ENCODE results near the gene ADGRA3.

ADGRA3 gene

DNA sequence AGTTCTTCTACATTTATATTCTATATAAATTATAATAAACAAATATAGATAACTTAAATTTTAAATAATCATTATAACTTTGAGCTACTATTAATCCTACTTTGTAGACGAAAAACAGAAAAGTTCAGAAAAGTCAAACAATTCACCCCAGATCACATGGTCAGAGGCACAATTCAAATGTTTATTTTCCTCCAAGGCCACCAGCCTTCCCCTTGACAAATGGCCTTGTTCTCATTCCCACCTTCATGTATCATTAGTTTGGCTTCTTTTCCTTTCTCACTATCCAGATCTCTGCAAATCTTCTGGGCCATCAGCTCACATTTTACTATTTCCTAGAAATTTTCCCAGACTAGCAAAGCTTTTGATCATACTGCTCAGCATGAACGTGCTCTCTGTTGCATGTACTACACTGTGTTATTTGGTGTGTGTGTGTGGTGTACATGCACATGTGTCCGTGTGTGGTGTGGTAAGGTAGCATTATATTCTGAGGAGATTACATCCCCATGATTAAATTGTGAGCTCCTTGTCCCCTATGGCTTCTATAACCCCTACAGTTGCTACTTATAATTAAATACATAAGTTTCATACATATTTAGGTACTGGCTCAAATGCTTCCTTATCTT, 61.5 kb downstream of the ADGRA3 start:
- in situ Hi-C loops (cut with MboI; ENCODE audit: low sequenced_read_pairs): no loop called here

- in situ Hi-C loops (cut with MboI; ENCODE audit: low sequenced_read_pairs): no loop called here
Measured at GRCh38 chr4:22444813-22445212, 71.1 kb downstream of the ADGRA3 start.

GRCh38 chr4:22442956-22443355, 72.9 kb downstream of the ADGRA3 start:
- in situ Hi-C loops (cut with MboI; ENCODE audit: low sequenced_read_pairs): no loop called here

- in situ Hi-C loops (cut with MboI; ENCODE audit: low sequenced_read_pairs): no loop called here
Measured at GRCh38 chr4:22440999-22441398, 74.9 kb downstream of the ADGRA3 start.

- in situ Hi-C loops (cut with MboI; ENCODE audit: low sequenced_read_pairs): no loop called here
Measured at GRCh38 chr4:22439947-22440346, 75.9 kb downstream of the ADGRA3 start.

DNA sequence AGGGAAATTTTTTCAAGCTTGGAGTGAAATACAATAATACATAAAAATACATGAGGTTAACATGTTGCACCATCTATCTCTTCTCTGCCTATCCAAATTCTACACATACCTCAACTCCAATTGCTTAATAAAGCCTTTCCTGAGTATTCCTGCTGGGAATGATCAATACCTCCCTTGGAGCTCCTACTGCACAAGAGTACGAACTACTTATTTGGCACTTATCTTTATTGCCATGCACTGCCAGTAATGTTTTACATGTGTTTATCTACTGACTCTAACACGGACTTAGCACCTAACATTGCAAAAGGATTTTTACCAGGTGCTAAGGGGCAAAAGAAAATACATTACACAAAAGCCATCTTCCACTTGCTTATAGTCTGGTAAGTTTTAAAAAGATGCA, 80.2 kb downstream of the ADGRA3 start:
- in situ Hi-C loops (cut with MboI; ENCODE audit: low sequenced_read_pairs): no loop called here

DNA sequence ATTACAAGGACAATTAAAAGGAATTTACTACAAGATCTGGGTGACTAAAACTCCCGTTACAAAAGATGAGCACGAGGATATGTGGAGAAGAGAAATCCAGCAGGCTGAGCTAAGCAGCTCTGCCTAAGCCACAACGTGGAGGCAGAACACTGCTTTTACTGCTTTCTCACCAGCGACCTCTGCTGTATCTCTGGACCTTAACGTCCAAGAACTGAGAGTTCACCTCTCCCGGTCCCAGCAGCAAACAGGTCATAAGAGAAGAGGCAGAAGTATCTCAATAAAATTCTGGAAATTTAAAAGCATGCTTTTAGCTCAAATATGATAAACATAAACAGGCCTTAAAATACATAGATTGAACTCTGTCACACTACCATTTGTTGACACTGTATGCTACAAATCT, 81.0 kb downstream of the ADGRA3 start:
- in situ Hi-C loops (cut with MboI; ENCODE audit: low sequenced_read_pairs): no loop called here

DNA sequence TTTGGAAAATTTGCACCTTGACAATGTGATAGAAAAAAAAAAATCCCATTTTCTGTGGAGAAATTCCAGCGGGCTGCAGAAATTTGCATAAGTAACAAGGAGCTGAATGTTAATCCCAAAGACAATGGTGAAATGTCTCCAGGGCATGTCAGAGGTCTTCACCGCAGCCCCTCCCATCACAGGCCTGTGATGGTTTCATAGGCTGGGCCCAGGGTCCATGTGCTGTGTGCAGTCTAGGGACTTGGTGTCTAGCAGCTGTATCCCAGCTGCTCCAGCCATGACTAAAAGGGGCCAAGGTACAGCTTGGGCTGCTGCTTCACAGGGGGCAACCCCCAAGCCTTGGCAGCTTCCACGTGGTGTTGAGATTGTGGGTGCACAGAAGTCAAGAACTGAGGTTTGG, 85.2 kb downstream of the ADGRA3 start:
- in situ Hi-C loops (cut with MboI; ENCODE audit: low sequenced_read_pairs): no loop called here

- in situ Hi-C loops (cut with MboI; ENCODE audit: low sequenced_read_pairs): no loop called here
Measured at GRCh38 chr4:22428441-22428840, 87.4 kb downstream of the ADGRA3 start.

GRCh38 chr4:22427675-22428074, 88.2 kb downstream of the ADGRA3 start:
- in situ Hi-C loops (cut with MboI; ENCODE audit: low sequenced_read_pairs): no loop called here

DNA sequence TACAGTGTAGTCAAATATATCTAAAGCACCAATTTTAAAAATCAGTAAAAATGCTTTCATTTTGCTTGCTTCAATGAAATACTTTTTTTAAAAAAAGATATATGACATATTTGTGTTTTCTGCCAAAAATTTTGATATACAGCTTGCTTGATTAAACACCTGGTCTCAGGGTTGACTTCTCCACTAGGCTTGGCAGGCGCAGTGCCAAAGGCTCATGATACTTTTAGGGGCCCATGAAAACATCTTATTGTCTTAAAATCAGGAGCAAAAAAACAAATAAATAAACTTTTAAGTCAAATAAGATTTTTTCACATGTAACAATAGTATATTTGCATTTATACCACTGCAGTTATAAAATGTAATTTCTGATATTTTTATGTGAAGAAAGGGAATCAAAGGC, 95.6 kb downstream of the ADGRA3 start:
- in situ Hi-C loops (cut with MboI; ENCODE audit: low sequenced_read_pairs): no loop called here

DNA sequence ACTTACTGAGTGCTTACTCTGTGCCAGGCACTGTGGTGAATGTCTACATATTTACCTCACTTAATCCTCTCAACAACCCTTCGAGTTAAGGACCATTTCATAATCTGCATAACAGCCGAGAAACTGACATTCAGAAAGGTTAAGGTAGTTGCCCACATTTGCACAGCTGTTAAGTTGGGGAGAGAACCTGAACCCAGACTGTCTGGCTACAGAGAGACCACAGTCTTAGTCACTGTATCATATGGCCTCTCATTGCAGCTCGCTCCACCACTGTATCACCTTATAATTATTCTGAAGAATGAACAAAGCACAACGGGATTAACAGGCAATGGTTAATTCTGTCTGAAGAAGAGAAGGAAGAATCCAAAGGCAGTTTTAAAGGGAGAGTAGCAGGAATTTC, 98.5 kb downstream of the ADGRA3 start:
- in situ Hi-C loops (cut with MboI; ENCODE audit: low sequenced_read_pairs): no loop called here

GRCh38 chr4:22416403-22416802, 99.5 kb downstream of the ADGRA3 start:
- in situ Hi-C loops (cut with MboI; ENCODE audit: low sequenced_read_pairs): no loop called here

- in situ Hi-C loops (cut with MboI; ENCODE audit: low sequenced_read_pairs): no loop called here
Measured at GRCh38 chr4:22414833-22415232, 101.0 kb downstream of the ADGRA3 start.

GRCh38 chr4:22413471-22413870, 102.4 kb downstream of the ADGRA3 start:
- in situ Hi-C loops (cut with MboI; ENCODE audit: low sequenced_read_pairs): no loop called here

GRCh38 chr4:22412013-22412412, 103.9 kb downstream of the ADGRA3 start:
- in situ Hi-C loops (cut with MboI; ENCODE audit: low sequenced_read_pairs): no loop called here

DNA sequence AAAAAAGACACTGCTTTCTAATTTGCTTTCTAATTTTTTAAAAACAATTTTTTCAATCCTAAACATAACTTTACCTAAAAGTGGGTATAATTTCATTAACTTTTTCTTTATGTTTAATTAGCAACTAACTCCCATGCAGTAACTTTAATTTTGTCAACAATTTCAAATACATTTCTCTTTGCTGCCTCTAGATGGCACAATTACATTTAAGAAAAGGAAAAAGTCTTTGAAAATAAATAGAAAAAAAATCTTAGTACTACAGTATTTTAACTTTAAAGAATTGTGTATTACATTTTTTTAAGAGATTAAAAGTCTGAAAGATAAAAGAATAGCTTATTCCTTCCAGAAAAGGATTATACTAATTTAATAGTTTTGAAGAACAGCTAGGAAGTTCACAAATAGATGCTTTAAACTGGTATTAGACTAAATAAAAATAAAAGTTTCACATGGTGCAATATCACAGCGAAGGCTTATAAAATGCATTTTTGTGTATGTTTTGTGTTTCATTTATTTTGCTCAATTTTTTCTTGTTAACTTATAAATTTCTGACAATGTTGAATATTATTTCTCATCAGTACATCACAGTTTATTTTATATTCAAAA, 105.1 kb downstream of the ADGRA3 start:
- in situ Hi-C loops (cut with MboI; ENCODE audit: low sequenced_read_pairs): no loop called here

GRCh38 chr4:22408474-22408873, 107.4 kb downstream of the ADGRA3 start:
- in situ Hi-C loops (cut with MboI; ENCODE audit: low sequenced_read_pairs): no loop called here

DNA sequence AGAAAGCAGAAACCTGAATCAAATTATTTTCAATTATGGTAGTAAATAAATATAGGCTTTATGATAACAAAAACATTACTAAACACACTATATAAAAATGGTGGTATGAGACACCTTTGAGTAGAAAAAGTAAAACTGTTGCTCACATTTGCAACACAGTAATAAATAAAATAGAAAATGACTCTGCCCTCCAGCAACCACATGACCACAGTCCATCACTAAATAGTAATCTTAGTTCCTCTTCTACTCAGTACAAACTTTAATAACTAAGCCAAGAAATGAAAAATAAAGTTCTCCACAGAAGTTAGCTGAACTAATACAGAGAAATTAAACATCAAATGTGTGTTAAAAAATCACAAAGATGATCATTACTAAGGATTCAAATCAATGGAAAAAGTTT, 108.5 kb downstream of the ADGRA3 start:
- in situ Hi-C loops (cut with MboI; ENCODE audit: low sequenced_read_pairs): no loop called here

DNA sequence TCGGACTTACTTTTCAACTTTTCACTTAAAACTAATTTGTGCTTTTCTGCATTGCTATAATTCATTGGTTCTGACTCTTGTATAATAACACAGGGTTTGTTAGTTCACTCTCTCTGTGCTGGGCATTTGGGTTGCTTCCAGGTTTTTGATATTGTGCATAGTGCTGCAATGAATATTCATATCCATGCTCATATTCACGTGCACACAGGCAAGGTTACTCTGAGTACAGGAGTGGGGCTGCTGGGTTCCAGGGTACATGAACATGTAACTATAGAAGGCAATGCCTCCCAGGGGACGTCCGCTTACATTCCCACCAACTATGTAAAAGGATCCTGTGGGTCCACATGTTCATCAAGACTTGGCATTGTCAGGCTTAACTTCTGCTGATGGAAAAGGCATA, 117.2 kb downstream of the ADGRA3 start:
- in situ Hi-C loops (cut with MboI; ENCODE audit: low sequenced_read_pairs): loop anchor here (25.0 kb wide), 1 partner anchor 611 kb away; no protein-coding TSS in a partner anchor

- in situ Hi-C loops (cut with MboI; ENCODE audit: low sequenced_read_pairs): loop anchor here (25.0 kb wide), 1 partner anchor 604 kb away; no protein-coding TSS in a partner anchor
Measured at GRCh38 chr4:22391551-22391950, 124.3 kb downstream of the ADGRA3 start.

GRCh38 chr4:22389240-22389870, 126.5 kb downstream of the ADGRA3 start:
- in situ Hi-C loops (cut with MboI; ENCODE audit: low sequenced_read_pairs): loop anchor here (25.0 kb wide), 1 partner anchor 602 kb away; no protein-coding TSS in a partner anchor

Data from hTERT RPE-1 (cell line).